GM20000 (cell line): Measurements from ENCODE around the gene GPR61.

Source experiments
- DNase-seq: peaks from one replicate; pipeline ENCODE4 v3.0.0; 2012; ENCODE audit warnings: low spot score
- TF ChIP-seq, protein P1 (sequence below): IDR thresholded peaks from 2 replicates; pipeline ENCODE4 v1.5.1; 2012; ENCODE audit warnings: mild to moderate bottlenecking, control low read depth; ENCODE audit errors: extremely low read depth, missing control alignments

GPR61 gene

DNA sequence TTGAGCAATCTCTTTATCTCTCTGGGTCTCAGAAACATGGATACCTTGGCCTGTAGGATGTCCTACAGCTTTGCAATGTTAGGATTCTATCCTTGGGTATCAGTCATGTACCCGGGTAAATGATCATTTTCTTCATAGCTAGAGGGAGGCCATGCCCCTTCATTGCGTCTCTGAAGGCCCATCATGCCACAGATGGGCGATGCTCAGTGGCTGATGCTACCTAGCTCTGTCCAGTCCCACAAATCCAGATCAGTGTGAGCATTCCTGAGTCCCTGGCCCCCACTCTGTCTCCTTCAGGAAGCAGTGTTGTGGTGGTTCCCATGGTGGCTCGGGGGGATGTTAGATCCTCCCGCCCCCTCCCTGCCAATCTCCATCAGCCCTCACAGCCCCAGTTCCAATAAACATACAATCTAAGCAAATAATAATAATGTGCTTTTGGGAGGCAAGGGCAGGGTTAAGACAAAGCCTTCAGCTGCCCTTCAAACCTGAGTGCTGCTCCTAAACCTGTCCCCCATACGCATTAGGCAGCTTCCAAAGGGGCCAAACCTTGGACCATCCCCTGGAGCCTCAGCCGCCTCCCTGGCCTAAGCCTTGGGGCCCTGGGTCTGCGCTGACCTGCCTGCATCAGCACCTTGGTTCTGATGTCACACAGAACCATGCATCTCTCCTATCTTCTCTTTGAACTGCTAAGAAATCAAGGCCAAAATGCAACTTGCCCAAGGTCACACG lies 681 bp upstream of the GPR61 start:
- TF ChIP-seq, protein P1, sequence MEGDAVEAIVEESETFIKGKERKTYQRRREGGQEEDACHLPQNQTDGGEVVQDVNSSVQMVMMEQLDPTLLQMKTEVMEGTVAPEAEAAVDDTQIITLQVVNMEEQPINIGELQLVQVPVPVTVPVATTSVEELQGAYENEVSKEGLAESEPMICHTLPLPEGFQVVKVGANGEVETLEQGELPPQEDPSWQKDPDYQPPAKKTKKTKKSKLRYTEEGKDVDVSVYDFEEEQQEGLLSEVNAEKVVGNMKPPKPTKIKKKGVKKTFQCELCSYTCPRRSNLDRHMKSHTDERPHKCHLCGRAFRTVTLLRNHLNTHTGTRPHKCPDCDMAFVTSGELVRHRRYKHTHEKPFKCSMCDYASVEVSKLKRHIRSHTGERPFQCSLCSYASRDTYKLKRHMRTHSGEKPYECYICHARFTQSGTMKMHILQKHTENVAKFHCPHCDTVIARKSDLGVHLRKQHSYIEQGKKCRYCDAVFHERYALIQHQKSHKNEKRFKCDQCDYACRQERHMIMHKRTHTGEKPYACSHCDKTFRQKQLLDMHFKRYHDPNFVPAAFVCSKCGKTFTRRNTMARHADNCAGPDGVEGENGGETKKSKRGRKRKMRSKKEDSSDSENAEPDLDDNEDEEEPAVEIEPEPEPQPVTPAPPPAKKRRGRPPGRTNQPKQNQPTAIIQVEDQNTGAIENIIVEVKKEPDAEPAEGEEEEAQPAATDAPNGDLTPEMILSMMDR, result no peak
- DNase-seq, result no peak

DNA sequence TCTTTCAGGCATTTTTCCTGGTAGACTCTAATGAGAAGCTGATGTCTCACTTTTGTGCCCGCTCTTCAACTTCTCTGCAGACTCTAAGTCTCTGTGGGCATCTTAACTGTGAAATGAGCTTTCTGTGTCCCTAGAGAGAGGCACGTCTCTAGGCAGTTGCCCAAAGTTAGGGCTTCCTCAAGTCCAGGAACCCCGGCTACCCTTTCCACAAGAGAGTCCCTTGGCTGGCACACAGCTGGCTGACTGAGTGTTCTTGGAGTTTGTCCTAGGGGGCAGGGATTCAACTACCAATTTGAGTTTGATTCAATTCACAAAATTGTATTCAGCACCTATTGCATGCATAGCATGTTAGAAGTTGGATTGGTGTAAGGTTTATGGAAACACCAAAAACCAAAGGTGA lies 1.4 kb downstream of the GPR61 start:
- DNase-seq, result no peak
- TF ChIP-seq, protein P1, result no peak

DNA sequence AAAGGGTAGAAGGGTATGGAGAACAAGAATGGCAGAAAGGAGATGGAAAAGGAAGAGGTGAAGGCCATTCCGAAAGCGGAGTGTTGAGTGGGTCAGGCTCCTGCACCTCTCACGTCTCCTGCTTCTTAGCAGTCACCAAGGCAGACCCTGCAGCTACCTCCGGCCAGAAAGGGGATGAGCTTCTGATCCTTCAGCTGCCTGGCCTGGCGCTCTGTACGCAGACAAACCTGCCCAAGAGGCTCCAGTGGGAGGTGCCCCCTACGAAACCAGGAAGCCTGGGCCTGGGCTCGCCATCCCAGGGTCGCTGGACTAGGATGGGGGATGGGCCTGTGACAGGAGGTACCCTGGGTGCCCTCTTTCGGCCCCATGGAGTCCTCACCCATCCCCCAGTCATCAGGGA lies 3.0 kb downstream of the GPR61 start:
- no peak for DNase-seq
- TF ChIP-seq, protein P1, result no peak

DNA sequence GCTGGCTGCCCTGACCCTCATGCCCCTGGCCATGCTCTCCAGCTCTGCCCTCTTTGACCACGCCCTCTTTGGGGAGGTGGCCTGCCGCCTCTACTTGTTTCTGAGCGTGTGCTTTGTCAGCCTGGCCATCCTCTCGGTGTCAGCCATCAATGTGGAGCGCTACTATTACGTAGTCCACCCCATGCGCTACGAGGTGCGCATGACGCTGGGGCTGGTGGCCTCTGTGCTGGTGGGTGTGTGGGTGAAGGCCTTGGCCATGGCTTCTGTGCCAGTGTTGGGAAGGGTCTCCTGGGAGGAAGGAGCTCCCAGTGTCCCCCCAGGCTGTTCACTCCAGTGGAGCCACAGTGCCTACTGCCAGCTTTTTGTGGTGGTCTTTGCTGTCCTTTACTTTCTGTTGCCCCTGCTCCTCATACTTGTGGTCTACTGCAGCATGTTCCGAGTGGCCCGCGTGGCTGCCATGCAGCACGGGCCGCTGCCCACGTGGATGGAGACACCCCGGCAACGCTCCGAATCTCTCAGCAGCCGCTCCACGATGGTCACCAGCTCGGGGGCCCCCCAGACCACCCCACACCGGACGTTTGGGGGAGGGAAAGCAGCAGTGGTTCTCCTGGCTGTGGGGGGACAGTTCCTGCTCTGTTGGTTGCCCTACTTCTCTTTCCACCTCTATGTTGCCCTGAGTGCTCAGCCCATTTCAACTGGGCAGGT lies 3.8 kb downstream of the GPR61 start:
- TF ChIP-seq, protein P1, result no peak
- no peak for DNase-seq

DNA sequence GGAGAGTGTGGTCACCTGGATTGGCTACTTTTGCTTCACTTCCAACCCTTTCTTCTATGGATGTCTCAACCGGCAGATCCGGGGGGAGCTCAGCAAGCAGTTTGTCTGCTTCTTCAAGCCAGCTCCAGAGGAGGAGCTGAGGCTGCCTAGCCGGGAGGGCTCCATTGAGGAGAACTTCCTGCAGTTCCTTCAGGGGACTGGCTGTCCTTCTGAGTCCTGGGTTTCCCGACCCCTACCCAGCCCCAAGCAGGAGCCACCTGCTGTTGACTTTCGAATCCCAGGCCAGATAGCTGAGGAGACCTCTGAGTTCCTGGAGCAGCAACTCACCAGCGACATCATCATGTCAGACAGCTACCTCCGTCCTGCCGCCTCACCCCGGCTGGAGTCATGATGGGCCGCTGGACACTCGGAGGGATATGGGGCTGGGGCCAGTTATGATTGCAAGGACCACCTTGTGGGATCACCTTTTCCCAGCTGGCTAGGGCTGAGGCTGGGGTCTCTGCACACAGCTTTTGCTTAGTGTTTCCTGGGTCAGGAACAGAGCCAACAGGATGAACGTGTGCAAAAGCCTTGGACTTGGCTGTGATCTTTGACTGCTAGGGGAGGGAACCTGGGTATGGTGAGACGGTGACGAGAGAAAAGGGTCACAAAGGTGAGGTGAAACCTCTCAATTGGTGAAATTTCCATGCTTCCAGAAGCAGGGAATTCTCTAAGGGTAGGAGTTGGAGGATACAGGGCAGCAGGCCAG lies 4.5 kb downstream of the GPR61 start:
- peak; percentile 1 for DNase-seq
- TF ChIP-seq, protein P1, result no peak

DNA sequence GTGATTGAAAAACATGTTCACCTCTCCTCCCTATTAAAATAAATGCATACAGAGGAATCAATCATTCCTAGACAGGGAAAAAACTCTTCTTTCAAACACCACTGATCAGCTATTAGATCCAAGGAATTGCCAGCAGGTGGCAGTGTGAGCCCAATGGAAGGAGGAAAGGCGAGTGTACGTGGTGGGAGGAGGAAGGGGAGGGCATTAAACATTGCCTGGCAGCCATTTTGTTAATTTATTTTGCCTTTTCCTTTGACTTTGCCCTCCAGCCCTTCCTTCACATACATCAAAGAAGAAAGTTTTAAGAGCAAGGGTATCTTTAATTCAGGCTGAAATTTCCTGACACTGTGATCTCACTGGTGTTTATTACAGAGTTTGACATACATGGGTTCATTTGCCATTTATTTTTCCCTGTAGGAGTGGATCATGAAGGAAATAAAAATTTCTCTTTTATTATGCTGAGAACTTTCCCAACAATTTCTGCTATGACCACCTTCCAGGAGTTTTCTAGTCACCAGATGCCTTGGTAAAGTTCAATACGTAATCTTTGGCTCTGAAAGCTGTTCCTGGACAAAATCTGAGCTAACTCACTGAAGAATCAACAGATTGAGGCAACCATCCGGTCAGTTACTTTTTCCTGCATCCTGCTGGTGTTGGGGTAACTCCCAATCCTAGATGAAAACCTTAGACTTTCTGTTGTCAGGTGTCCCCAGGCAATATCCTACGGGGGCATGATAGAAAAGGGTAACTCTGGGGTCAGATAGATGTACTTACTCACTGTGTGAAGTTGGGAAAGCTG lies 6.8 kb downstream of the GPR61 start:
- TF ChIP-seq, protein P1, result peak; percentile 75
- DNase-seq, result peak; percentile 91
